ENCODE results near the gene CSRP2.
A peak's percentile ranks its signal among the peaks of the same experiment; 100 is the strongest.

CSRP2 gene

DNA sequence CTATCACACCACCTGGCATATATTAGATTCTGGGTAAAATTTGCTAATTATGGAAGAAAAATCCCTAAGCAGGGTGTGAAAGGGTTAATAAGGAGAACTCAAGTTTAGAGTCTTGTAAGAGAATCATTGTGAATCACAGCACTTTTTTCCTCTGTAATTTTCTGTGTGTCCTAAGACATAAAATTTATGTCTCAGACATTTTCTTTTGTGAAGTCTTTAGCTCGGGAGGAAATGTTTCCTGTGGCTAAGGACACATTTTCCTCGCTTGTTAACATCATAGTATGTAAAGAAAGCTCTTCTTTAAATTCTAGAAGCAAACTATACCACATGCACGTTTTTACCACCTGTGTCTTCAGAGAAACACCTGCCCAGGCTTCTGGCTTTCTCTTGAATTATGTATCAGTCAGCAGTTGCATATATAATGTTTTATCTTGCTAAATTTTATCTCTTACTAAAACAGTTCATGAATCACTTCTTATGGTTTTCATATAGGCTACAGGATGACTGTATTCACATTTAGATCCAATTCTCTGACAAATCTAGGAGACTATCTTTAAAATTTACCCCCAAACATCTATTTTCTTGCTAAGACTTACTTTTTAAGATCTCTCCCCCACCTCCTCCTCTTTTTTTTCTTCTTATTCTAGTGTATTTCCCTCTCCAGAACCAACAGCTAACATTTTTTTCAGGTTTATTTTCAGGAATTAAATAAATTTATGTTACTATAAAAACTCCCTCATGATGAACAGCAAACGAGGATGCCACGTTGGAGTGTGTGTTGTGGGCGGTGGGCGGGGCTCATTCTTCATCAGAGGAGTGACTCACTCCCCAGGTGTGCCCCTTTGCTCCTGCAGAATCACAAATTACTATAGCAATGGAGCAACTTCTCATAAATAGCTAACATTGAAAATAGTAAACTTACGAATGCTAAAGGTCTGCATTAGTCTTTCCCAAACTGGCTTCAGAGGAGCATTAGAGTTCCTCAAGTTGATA lies 11.6 kb upstream of the CSRP2 start:
- DNase-seq, result peak; percentile 70

DNA sequence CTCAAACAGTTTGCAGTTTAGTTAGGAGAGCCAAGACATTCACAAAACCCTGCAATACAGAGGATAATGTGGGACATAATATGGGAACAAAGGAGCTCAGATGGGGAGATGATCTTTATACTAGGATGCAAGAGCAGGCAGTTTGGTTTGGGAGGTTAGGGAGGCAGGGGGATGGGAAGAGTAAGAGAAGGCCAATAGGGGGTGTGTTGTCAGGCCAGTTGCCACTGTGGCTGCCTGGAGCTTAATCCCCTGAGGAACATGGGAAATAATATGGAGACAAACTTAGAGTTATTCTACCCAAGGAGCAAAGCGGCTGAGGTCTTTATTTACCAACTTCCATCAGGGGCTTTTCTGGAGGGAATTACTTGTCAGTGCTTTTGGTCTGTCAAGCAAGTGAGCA lies 10.0 kb upstream of the CSRP2 start:
- no peak for DNase-seq

DNA sequence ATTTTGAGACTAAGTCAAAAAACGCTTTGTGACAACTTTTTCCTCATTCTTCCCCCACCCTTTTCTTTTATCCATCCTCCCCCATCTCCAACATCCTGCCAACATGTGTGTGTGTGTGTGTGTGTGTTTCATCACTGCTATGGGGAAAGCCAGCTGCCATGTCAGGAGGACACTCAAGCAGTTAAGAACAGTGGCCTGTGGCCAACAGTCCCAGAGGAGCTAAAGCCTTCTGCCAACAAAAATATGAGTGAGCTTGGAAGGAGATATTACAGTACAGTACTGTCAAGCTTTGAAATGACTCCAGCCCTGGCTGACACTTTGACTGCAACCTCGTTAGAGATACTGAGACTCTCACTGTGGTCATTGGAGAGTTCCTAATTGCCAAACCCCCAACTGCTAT lies 5.0 kb upstream of the CSRP2 start:
- no peak for DNase-seq

DNA sequence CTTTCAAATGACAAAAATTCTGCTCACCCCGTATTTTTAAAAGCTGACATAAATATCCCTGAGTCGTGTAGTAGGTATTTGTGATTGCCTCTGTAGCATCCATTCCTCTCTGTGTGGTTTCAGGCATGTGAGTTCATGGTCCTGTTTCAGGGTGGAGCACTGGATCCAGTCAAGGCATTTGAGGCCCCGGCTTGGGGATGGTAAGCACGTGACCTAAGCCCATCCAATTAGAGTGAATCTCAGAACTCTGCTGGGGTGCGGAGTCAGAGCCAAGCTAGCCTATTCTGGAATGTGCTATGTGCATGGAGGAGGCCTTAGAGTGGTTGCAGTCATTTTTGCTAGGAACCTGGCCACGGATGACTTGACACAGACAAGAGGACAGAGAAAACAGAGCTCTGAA lies 4.3 kb upstream of the CSRP2 start:
- DNase-seq, result no peak

DNA sequence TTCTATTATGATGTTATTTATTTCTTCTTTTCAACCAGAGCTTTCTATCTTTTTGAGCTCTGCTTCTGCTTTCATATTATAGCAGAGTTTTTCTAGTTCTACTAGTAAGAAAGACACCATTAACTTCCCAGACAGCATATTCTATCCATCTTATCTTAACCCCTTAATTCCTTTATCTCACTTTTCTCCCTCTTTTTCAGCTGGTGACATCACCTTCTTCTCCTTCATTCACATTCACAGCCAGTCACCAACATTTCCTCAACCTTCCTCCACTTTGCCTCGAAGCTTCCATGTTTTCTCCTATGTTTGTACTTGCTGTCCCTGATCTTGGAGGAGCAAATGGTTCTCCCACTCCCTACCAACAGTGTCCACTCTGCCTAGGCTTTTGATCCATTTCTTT lies 3.5 kb upstream of the CSRP2 start:
- no peak for DNase-seq

DNA sequence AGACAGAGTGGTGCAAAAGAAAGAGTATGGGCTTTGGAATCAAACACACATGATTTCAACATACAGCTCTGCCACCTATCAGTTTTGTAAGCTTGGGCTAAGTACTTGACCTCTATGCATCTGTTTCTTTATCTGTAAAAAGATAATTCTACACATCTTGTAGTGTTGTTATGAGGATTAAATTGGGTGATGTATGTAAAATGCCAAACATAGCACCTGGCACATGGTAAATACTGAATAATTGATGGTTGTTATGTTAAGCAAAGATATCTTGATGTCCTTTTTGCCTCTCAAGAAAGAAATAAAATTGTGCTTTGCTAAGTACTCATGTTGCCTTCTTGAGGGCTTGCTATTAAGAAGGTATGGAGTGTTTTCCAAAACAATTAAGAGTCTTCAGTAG lies 2.3 kb upstream of the CSRP2 start:
- DNase-seq, result no peak

DNA sequence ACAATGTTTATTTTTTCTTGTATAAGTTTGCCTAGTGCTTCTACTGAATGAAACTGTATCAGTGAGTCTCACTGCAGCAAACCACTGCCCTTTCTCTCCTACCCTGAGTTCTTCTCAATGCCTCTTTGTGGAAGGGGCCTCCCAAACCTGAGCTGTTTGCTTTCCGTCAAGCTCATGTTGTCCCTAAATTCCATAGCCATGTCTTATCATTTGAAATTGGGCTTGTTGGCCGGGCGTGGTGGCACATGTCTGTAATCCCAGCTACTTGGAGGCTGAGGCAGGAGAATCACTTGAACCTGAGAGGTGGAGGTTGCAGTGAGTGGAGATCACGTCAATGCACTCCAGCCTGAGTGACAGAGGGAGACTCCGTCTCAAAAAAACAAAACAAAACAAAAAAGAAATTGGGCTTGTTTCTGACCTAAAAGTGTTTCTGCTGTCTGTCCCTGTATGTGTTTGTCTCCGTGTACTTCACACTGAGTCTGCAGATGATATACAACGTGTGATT lies 1.8 kb upstream of the CSRP2 start:
- no peak for DNase-seq

DNA sequence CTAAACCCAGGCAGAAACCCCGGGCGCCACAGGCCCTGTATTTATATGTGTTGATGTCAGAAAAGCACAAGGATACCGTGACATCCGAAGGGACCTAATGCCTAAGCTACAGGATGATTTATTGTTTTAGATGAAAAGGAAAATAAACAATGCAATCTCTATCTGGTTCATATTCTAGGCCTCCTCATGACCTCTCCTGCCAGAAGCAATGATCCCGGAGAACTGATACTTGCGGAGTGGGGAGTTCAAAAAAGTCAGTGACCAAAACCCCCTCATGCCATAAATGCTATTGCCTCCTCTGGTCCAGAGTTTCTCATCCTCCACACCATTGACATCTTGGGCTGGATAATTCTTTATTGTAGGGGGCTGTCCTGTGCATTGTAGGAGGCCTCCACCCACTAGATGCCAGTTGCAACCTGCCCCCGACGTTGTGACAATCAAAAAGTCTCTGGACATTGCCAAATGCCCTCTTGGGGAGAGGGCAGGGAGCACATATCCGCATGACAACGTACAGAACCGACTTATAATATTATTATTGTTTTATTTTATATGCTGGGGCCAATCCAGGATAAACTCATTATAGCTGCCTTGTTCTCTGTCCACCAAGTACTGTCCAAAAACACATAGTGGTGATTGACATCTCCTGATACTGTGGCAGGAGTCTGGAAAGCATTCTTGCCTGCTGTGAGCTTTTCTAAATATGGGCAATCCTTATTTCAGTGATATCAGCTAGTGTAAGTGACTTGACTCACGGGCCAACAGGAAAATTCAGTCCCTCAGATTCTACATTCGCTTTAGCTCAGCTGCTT lies 1.1 kb upstream of the CSRP2 start:
- DNase-seq, result no peak

DNA sequence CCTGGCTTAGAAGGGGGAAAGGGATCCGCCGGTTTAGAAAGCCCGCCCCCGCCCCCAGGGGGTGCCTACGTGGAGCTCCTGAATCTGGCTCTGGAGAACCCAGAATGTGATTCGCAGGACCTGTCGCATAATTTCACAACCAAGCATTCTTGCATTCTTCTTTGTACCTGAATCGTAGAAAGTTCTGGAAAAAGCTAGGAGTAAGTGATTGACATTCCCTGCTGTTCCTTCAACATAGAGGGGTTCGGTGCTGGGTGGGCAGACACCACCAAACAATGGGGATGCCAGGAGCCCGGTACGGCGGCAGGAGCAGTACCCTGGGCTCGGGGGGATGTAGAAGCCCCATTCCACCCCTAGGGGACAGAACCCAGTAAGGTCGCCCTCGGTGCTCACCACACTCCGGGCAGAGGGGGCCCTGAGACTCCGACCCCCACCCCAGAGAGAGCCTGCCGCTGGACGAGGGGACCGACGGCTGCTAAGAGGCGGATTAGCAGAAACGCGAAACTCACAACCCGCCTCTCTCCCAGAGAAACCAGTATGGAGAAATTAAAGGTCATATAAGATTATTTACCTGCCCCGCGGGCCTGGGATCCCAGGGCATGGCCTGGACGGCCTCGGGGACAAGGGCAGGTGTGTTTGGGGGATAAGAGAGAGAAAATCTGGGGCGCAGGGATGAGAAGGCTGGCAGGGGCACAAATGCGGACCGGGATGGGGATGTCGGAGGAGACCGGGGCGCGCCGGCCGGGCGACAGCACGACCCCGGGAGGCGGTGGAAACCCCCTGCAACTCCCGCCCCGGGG lies 520 bp downstream of the CSRP2 start:
- DNase-seq, result no peak

DNA sequence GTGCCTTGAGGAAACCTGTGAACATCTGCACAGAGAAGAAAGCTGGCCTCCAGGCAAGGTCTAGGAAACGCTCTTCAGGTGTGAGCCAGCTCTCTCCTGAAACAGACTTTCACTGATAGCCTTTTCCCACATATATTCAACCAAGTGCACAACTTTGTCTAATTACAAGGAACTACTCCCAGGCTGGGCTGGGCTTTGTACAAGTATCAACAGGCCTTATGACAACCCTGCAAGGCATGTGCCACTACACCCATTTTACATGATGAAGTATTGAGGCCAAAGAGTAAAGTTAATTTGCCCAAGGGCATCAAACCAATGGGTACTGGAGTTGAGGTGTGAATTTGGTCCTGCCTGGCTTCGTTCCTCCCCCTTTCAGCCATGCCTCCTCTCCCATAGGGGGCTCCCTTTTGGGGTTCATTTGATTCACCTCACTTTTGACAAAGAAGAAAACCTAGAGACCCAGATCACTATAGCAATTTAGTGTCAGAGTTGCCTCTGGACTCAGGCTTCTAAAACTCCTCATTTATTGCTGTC lies 2.1 kb downstream of the CSRP2 start:
- DNase-seq, result no peak

DNA sequence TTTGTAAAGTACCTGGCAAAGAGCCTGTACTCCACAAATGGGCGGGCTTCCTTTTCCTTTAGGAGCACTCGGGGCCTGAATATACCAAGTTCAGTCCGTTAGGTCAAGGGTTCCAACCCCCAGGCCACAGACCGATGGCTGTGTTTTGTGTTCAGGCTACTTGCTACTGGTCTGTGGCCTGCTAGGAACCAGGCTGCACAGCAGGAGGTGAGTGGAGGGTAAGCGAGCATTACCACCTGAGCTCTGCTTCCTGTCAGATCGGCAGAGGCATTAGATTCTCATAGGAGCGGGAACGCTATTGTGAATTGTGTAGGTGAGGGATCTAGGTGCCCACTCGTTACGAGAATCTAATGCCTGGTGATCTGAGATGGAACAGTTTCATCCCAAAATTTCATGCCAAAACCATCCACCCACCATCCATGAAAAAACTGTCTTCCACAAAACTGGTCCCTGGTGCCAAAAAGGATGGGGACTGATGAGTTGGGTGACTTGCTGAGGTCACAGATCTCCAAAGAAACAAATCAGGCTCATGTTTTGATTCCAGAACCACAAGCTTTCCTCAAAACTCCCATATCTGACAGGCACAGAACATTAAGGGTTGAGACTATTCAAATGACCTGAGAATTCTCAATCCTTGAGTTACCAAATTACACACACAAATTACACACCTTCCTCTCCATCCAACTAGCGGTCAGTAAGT lies 4.2 kb downstream of the CSRP2 start:
- DNase-seq, result no peak

DNA sequence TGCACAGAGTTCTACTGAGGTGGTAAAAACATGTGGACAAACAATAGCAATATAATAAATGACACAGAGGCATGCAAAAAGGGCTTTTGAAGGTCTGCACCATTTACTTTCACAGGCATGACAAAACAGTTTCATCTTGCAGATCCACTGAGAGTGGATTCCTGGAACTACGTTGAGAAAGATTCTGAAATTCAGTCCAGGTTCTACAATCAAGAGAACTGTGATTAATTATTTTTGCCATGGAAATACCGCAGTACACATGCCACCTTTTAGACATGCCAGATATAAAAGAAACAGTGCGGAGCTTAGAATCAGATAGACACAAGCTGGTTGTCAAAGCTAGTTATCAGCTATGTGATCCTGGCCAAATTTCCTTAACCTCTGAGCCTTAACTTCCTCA lies 4.8 kb downstream of the CSRP2 start:
- DNase-seq, result no peak

DNA sequence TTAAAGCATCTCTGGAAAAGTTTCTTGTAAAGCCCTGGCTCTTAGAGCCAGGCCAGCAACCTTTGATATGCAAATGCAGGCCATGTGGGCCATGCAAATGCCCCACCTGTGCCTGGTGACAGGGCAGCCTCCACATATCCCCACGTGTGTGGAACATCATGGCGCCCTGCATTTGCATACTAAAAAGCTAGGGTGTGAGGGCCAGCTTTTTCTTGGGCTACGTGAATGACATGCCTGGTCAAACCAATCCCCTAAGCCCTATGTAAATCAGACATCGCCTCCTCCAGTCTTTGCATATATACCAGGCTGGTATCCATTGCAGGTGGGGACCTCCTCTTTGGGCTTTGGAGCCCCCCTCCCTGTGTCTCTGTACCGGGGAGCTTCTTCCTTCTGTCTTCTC lies 6.4 kb downstream of the CSRP2 start:
- DNase-seq, result no peak

DNA sequence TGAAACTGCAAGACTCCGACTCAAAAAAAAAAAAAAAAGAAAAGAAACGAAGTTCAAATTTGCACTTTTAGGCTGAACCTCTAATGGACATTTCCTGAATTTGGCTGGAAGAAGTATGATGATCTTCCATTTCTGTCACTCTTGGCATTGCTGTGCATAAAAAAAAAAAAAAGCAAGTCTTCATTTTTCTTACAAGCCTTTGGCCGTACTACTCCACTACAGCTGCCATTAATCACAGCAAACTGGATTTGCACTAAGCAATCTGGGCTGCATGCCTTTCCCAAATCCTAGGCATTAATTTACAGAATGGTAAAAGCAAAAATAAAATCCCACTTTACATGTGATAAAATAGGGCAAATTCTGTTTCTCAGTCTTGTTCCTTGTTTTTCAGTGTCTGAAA lies 7.1 kb downstream of the CSRP2 start:
- no peak for DNase-seq

DNA sequence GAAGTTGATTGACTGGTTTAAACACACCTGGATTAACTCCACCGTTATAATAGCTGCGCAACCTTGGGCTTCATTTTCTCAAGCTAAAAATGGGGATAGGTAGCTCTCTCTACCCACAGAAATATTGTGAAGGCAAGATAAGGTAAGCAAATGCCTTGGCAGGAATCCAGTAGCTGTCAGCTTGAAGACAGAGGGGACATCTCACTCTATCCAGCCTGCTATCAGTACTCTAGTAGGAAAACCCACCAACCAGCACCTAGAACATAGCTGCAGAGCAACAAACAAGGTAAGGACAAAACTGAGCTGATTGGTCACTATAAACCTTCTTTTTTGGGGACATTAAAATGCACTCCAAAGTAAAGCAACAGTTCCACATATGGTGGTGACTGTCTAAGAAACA lies 7.7 kb downstream of the CSRP2 start:
- no peak for DNase-seq

DNA sequence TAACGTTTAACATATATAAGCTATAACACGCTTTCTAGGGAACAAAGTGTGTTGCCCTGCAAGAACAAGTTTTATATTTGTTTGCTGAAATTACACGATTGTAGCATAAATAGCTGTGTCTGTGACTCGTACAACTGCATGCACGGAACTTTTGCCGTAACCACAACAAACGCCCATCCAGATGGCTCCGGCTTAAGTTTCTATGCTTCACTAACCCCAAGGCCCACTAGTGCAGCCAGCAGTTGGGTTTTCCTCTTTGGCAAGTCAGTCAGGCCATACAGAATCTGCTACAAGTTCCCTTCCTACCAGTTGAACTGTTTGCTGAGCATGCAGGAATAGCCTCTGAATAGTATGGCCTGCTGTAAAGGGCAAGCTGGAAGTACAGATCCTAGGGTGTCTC lies 12.1 kb downstream of the CSRP2 start:
- no peak for DNase-seq

DNA sequence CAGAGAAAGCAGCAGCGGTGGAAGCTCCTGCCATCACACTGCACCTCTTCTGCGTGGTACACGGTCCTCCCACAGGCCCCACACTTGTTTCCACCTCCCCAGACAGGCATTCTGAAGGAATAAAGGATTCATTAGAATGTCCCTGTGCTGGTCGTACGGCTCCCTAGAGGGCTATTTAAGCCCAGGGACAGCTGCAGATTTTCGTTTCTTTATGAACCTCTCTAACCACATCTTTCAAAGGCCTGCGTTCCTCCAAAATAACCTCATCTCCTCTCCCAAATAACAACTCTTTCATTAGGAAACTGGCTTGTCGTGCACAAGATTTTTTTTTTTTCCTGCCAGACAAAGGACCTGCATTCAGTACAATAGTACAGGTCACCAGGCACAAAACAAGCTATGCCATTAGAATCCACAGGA lies 12.7 kb downstream of the CSRP2 start:
- no peak for DNase-seq

DNA sequence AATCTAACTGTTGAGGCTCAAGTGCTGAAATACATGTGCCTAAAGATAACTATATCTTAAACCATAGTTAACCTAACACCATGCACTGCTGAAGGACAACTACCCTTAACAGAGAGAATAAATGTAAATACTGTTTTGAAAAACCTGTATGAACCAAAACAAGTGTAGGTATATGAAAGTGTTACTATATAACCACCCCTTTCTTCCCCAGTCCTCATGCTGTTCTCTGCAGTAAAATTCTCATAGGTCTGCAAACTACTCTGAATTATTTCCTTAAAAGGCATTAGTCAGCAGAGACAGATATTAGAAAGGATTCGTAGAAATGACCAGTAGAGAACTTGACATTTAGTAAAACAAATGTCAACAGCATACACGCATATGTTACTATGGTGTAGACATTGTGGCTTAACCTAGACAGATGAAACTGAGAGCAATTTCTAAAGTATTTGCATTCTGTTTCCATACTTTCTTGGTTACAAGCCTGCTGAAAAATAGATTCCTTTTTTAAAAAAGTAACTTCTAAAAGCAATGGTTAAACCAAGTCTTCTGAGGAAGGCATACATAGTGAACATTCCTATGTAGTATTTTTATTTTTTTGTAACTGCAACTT lies 13.9 kb downstream of the CSRP2 start:
- DNase-seq, result no peak

DNA sequence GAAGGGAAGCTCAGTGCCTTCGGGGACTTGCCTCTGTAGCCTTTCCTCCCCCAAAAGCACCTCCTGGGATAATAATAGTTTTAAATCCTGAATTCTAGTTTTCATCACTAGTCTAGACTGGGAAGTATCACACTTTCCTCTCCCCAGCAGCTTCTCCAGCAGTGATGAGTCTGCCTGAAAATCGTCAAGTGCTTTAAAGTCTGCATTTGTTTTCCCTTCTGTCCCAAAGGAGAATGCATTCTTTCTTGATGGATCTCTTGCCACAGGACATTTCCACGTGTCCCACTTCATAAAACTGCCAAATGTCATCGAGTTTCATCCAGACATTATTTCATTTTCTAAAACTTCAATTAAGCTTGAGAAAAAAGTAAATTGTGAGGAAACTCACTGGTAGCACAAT lies 15.0 kb downstream of the CSRP2 start:
- no peak for DNase-seq

DNA sequence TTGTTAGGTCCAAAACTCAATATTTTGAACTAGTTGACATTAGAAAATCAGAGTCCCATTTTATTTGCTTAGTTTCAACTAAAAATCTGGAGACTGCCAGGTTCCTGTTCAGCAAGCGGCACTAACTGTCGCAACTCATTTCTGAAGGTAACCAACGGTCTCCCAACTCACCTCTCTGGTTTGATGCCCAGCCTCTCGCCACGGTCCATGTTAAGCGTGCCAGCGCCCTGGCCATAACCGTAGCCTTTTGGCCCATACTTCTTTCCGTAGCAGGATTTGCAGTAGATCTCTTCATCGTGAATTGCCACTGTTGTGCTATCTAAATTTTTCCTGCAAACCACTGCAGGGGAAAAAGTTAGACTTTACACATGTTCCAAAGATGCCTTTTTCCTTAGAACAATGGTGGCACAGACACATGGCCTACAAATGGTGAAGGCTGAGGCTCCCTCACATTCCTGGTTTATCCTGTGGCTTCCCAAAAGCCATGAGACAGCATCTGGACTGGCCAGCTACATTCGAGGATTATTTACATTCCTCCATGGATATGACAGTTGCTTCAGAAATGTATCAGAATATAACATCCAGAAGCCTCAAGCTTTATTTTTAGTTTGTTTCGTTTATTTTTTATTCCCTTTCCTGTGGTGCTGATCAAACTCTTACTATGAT lies 15.7 kb downstream of the CSRP2 start:
- no peak for DNase-seq

DNA sequence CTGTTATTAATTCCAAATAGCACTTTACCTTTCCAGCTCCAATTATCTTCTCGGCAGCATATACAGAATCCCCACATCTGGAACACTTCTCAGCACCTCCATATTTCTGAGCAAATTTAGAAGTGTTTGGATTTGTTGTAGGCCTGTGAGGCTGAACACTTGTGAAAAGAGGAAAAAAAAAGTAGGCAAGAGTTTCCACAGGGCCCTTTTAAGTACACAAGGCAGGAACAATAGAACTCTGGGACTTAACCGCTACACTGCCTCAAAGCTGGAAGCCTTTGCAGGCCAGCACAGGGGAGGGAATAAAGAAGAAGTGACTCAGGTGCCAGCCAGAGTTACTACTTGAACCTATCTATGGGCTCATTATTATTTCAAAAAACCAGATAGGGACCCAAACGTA lies 18.6 kb downstream of the CSRP2 start:
- DNase-seq, result no peak
